MCF 10A (cell line): ENCODE measurements around the gene SASH1. TPM values are rescaled to one million over a fixed set of nuclear protein-coding genes. Genes with fewer than 3 reads are reported as not detected.

Experiments used
- BruUV-seq: library from RNA; stranded (reverse); fragments of 400-500 nt; replicated peaks from 2 replicates; lab custom pipeline; 2021; lab: Mats Ljungman, UMichigan
- CTCF ChIA-PET: fragments of 300-600 bp; sonication (Branson Sonifier 250); formaldehyde crosslinking; extraction: SDS; loops from one replicate; lab custom pipeline; 2021; ENCODE audit warnings: antibody characterized with exemption, inconsistent platforms; lab: Yijun Ruan, JAX
- POLR2A ChIA-PET: fragments of 300-600, 350-650 bp; sonication (Branson Sonifier 250); formaldehyde crosslinking; extraction: SDS; loops from one replicate; lab custom pipeline; 2020; ENCODE audit warnings: antibody characterized with exemption, inconsistent platforms; lab: Yijun Ruan, JAX
- DNase-seq: peaks from one replicate; pipeline ENCODE4 v3.0.0-alpha.2; 2018; ENCODE audit not compliant: unreplicated experiment
- H3K27ac Mint-ChIP-seq: one replicate; pipeline ENCODE4 v1.8.0; 2022; ENCODE audit warnings: mild to moderate bottlenecking, low read depth, mixed read lengths; ENCODE audit not compliant: unreplicated experiment
- H3K27me3 Mint-ChIP-seq: one replicate; pipeline ENCODE4 v1.8.0; 2022; ENCODE audit warnings: mixed read lengths; ENCODE audit not compliant: insufficient read depth, unreplicated experiment
- H3K36me3 Mint-ChIP-seq: one replicate; pipeline ENCODE4 v1.8.0; 2022; ENCODE audit warnings: mild to moderate bottlenecking, moderate library complexity, mixed read lengths; ENCODE audit not compliant: insufficient read depth, unreplicated experiment
- H3K4me1 Mint-ChIP-seq: one replicate; pipeline ENCODE4 v1.8.0; 2022; ENCODE audit warnings: mixed read lengths; ENCODE audit not compliant: insufficient read depth, unreplicated experiment
- H3K4me3 Mint-ChIP-seq: one replicate; pipeline ENCODE4 v1.8.0; 2022; ENCODE audit warnings: mild to moderate bottlenecking, moderate library complexity, mixed read lengths; ENCODE audit not compliant: unreplicated experiment
- H3K9me3 Mint-ChIP-seq: one replicate; pipeline ENCODE4 v1.8.0; 2022; ENCODE audit warnings: mixed read lengths; ENCODE audit not compliant: unreplicated experiment
- CTCF ChIP-seq: fragments of 200-600 bp; IDR thresholded peaks from one replicate; pipeline ENCODE4 v1.8.0; 2022; ENCODE audit warnings: antibody characterized with exemption, mild to moderate bottlenecking; ENCODE audit not compliant: unreplicated experiment
- intact Hi-C: fragments of 100-400 bp; cut with micrococcal nuclease; formaldehyde crosslinking; loops from 2 replicates; pipeline ENCODE4 v1.14.1; 2022
- total RNA-seq: library from RNA; stranded (reverse); gene quantifications from 2 replicates; pipeline ENCODE4 v1.2.3, GENCODE V29; 2022

SASH1 gene
- total RNA-seq, 1 experiment from 2014 or later: 18.4 TPM

- Mint-ChIP-seq H3K27ac (no peak overlapping the region), H3K36me3 (peaks cover 15% of the 10 kb centered on the region), H3K4me3 (no peak overlapping the region), H3K27me3 (no peaks in the 10 kb centered on the region), H3K9me3 (no peaks in the 10 kb centered on the region), H3K4me1 (peaks cover 8% of the 10 kb centered on the region)
- DNase-seq: no peak
- TF ChIP-seq CTCF: no peak
- intact Hi-C loops: no loop called here
- no TSS peak for BruUV-seq
- ChIA-PET POLR2A (no interaction called here), CTCF (interaction anchor here (0.6 to 0.8 kb wide), 3 partner anchors 12 to 47 kb away, joined by 3 read pairs; no protein-coding TSS in a partner anchor)
Measured at GRCh38 chr6:148514091-148514845, 171.6 kb downstream of the SASH1 start.

- no peaks in the 10 kb centered on the region for H3K27me3 Mint-ChIP-seq
- CTCF ChIA-PET: no interaction called here
- TF ChIP-seq CTCF: no peak
- peaks cover 29% of the 10 kb centered on the region for H3K36me3 Mint-ChIP-seq
- BruUV-seq: no TSS peak
- H3K9me3 Mint-ChIP-seq: no peaks in the 10 kb centered on the region
- peaks cover 2% of the 10 kb centered on the region for H3K4me1 Mint-ChIP-seq
- intact Hi-C loops: no loop called here
- H3K4me3 Mint-ChIP-seq: no peak overlapping the region
- no peak for DNase-seq
- no peak overlapping the region for H3K27ac Mint-ChIP-seq
- POLR2A ChIA-PET: interaction anchor here (0.7 to 1.3 kb wide), 4 partner anchors 16 to 252 kb away, joined by 3 to 4 read pairs (median 4); no protein-coding TSS in a partner anchor
Measured at GRCh38 chr6:148516217-148516616, 173.6 kb downstream of the SASH1 start.

- Mint-ChIP-seq H3K9me3 (no peaks in the 10 kb centered on the region), H3K36me3 (peaks cover 33% of the 10 kb centered on the region), H3K27me3 (no peaks in the 10 kb centered on the region), H3K4me3 (no peak overlapping the region), H3K4me1 (peaks cover 6% of the 10 kb centered on the region), H3K27ac (no peak overlapping the region)
- POLR2A ChIA-PET: interaction anchor here (0.8 kb wide), 1 partner anchor 253 kb away, joined by 4 read pairs; no protein-coding TSS in a partner anchor
- intact Hi-C loops: no loop called here
- CTCF ChIA-PET: interaction anchor here (0.6 to 1.3 kb wide), 2 partner anchors 9 to 15 kb away, joined by 4 to 8 read pairs; no protein-coding TSS in a partner anchor
- no peak for DNase-seq
- no peak for TF ChIP-seq CTCF
- BruUV-seq: no TSS peak
Measured at GRCh38 chr6:148516617-148517016, 174.0 kb downstream of the SASH1 start.

- H3K27me3 Mint-ChIP-seq: no peaks in the 10 kb centered on the region
- ChIA-PET CTCF (interaction anchor here (0.6 to 1.3 kb wide), 4 partner anchors 10 to 1319 kb away, joined by 3 to 8 read pairs (median 4); no protein-coding TSS in a partner anchor), POLR2A (no interaction called here)
- intact Hi-C loops: no loop called here
- TF ChIP-seq CTCF: no peak
- no peak for DNase-seq
- no peaks in the 10 kb centered on the region for H3K9me3 Mint-ChIP-seq
- H3K4me1 Mint-ChIP-seq: peaks cover 13% of the 10 kb centered on the region
- BruUV-seq: no TSS peak
- no peak overlapping the region for H3K4me3 Mint-ChIP-seq
- H3K27ac Mint-ChIP-seq: no peak overlapping the region
- H3K36me3 Mint-ChIP-seq: peaks cover 38% of the 10 kb centered on the region
Measured at GRCh38 chr6:148517470-148517869, 174.8 kb downstream of the SASH1 start.
